Naive thymus-derived CD4-positive, alpha-beta T cell (primary cell): ENCODE data around the gene KRTAP10-5. TPM values are rescaled to one million over a fixed set of nuclear protein-coding genes. Genes with fewer than 3 reads are reported as not detected.
"Not testable (repeated sequence)": the region's sequence is repeated elsewhere in the genome, so short reads cannot be mapped to it uniquely, and the experiment has no call there.

ENCODE experiments used
- ATAC-seq: fragments of 150-1000 bp; cut with Tn5 transposase; 2 replicates; pipeline ENCODE4 v1.10.0; 2021; ENCODE audit warnings: mild to moderate bottlenecking, moderate library complexity
- CTCF ChIA-PET: fragments of 350-600 bp; sonication (Branson Sonifier 250); formaldehyde crosslinking; loops from one replicate; lab custom pipeline; 2021; ENCODE audit warnings: antibody characterized with exemption; lab: Charles Lee
- POLR2A ChIA-PET: fragments of 350-600 bp; sonication (Branson Sonifier 250); formaldehyde crosslinking; loops from one replicate; lab custom pipeline; 2021; ENCODE audit warnings: antibody characterized with exemption, inconsistent platforms; lab: Charles Lee
- DNase-seq, 9 donors: peaks; one replicate each; pipeline versions ENCODE4 v3.0.0 to v3.0.0-alpha.2; 2020 to 2022; ENCODE audit warnings: mixed read lengths in 1 of 9
- H3K27ac ChIP-seq: one replicate; pipeline ENCODE4 v1.7.0; 2013; ENCODE audit warnings: mild to moderate bottlenecking, low read depth, low read length, moderate library complexity
- H3K27me3 ChIP-seq, 2 donors: one replicate each; pipeline ENCODE4 v1.7.0; 2013; ENCODE audit warnings: low read length in 2 of 2, mild to moderate bottlenecking in 2 of 2, moderate library complexity in 2 of 2; ENCODE audit not compliant: control insufficient read depth in 2 of 2, insufficient read depth in 2 of 2
- H3K36me3 ChIP-seq, 3 experiments: 1 replicate in 2 of 3; 2 replicates in 1 of 3; pipeline ENCODE4 v1.7.0; 2013; ENCODE audit warnings: low read length in 3 of 3, mild to moderate bottlenecking in 3 of 3, moderate library complexity in 1 of 3; ENCODE audit not compliant: insufficient read depth in 3 of 3, control insufficient read depth in 2 of 3
- H3K4me1 ChIP-seq, 2 donors: one replicate each; pipeline ENCODE4 v1.7.0; 2013; ENCODE audit warnings: low read length in 2 of 2, mild to moderate bottlenecking in 2 of 2, moderate library complexity in 1 of 2; ENCODE audit not compliant: control insufficient read depth in 2 of 2, insufficient read depth in 2 of 2
- H3K4me3 ChIP-seq: 2 replicates; pipeline ENCODE4 v1.7.0; 2013; ENCODE audit warnings: mild to moderate bottlenecking, low read length
- H3K9me3 ChIP-seq, 3 experiments: 1 replicate in 2 of 3; 2 replicates in 1 of 3; pipeline ENCODE4 v1.7.0; 2013; ENCODE audit warnings: low read length in 3 of 3; ENCODE audit not compliant: control insufficient read depth in 2 of 3
- H3K27ac Mint-ChIP-seq, 9 donors: one replicate each; pipeline ENCODE4 v1.8.0; 2020 to 2022; ENCODE audit warnings: mixed read lengths in 9 of 9, mild to moderate bottlenecking in 8 of 9, moderate library complexity in 5 of 9, inconsistent platforms in 2 of 9
- H3K27me3 Mint-ChIP-seq, 5 donors: one replicate each; pipeline ENCODE4 v1.8.0; 2021 to 2022; ENCODE audit warnings: mixed read lengths in 5 of 5, mild to moderate bottlenecking in 1 of 5
- H3K36me3 Mint-ChIP-seq, 5 donors: one replicate each; pipeline ENCODE4 v1.8.0; 2020 to 2022; ENCODE audit warnings: mixed read lengths in 5 of 5, mild to moderate bottlenecking in 3 of 5, inconsistent platforms in 1 of 5
- H3K4me1 Mint-ChIP-seq, 7 donors: one replicate each; pipeline ENCODE4 v1.8.0; 2020 to 2022; ENCODE audit warnings: mixed read lengths in 7 of 7, mild to moderate bottlenecking in 3 of 7, inconsistent platforms in 1 of 7
- H3K4me3 Mint-ChIP-seq, 10 donors: one replicate each; pipeline ENCODE4 v1.8.0; 2020 to 2022; ENCODE audit warnings: mild to moderate bottlenecking in 10 of 10, mixed read lengths in 10 of 10, moderate library complexity in 6 of 10, inconsistent platforms in 2 of 10
- H3K9me3 Mint-ChIP-seq, 11 donors: one replicate each; pipeline ENCODE4 v1.8.0; 2020 to 2022; ENCODE audit warnings: mixed read lengths in 11 of 11, mild to moderate bottlenecking in 4 of 11, inconsistent platforms in 1 of 11, moderate library complexity in 1 of 11
- intact Hi-C, 2 donors: fragments of 100-400 bp; cut with micrococcal nuclease; formaldehyde crosslinking; loops; one replicate each; pipeline ENCODE4 v1.15.1; 2023
- polyA plus RNA-seq, 2 donors: library from polyadenylated mRNA; unstranded; fragments of 300-500 nt; fragmentation: Illumina TruSeq; gene quantifications; one replicate each; pipeline ENCODE4 v1.2.3, GENCODE V29; 2021
- total RNA-seq, 6 experiments: library from RNA in 5 of 6; stranded (reverse) in 5 of 6; gene quantifications; 1 replicate in 5 of 6; 2 replicates in 1 of 6; pipeline ENCODE4 v1.2.3 and lab custom pipeline; 2021 to 2026

The KRTAP10-5 gene
- total and polyA plus RNA-seq, 7 experiments from 2014 or later = not detected

DNA sequence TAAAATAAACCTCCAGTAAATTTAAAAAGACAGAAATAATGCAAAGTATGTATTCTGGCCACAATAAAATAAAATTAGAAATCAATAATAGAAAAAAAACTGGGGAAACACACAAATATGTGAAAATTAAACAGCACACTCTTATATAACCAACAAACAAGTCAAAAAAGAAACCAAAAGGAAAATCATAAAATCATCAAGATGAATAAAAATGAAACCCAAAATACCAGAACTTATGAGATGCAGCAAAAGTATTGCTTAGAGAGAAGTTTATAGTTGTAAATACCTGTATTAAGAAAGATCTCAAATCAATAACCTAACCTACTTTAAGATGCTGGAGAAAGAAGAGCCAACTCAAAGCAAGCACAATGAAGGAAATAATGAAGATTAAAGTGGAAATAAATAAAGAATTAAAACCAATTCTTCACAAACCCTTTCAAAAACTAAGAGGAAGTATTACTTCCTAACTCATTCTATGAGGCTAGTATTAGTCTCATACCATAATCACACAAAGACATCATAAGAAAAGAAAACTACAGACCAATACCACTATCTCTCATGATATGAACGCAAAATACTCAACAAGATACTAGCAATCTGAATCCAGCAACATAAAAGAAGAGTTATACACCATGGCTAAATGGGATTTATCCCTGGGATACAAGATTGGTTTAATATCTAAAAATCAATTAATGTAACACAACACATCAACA, 15.4 kb downstream of the KRTAP10-5 start:
- H3K4me3 Mint-ChIP-seq = peak overlapping the region in 7 of 10 donors; percentile 3 to 66 (median 47)
- no peak overlapping the region for H3K4me3 ChIP-seq
- H3K36me3 Mint-ChIP-seq = peaks cover 5 to 22% (median 11%) of the 10 kb centered on the region in 5 donors
- CTCF ChIA-PET = no interaction called here
- H3K4me1 ChIP-seq = peaks cover 0 to 10% of the 10 kb centered on the region in 2 donors
- no peaks in the 10 kb centered on the region for H3K9me3 ChIP-seq
- POLR2A ChIA-PET = no interaction called here
- H3K27me3 ChIP-seq = no peaks in the 10 kb centered on the region
- DNase-seq (no peak), ATAC-seq (no peak)
- no peaks in the 10 kb centered on the region for H3K36me3 ChIP-seq
- H3K27me3 Mint-ChIP-seq = peaks cover 0 to 26% (median 0%) of the 10 kb centered on the region in 5 donors
- H3K27ac ChIP-seq = no peak overlapping the region
- peak overlapping the region; percentile 56 to 82 (median 69) for H3K27ac Mint-ChIP-seq
- intact Hi-C loops = no loop called here
- H3K4me1 Mint-ChIP-seq = peaks cover 12 to 16% (median 14%) of the 10 kb centered on the region in 7 donors
- H3K9me3 Mint-ChIP-seq = peaks cover 7 to 40% (median 18%) of the 10 kb centered on the region in 11 donors

GRCh38 chr21:44564099-44564498, 16.3 kb downstream of the KRTAP10-5 start:
- H3K27me3 ChIP-seq = no peaks in the 10 kb centered on the region
- POLR2A ChIA-PET = no interaction called here
- H3K27ac Mint-ChIP-seq = peak overlapping the region in 4 of 9 donors; percentile 56 to 81 (median 60)
- ATAC-seq (no peak), DNase-seq (no peak)
- H3K36me3 Mint-ChIP-seq = peaks cover 5 to 22% (median 11%) of the 10 kb centered on the region in 5 donors
- H3K4me1 ChIP-seq = peaks cover 0 to 10% of the 10 kb centered on the region in 2 donors
- peak overlapping the region in 2 of 10 donors; percentile 30 to 60 for H3K4me3 Mint-ChIP-seq
- H3K4me3 ChIP-seq = no peak overlapping the region
- H3K36me3 ChIP-seq = no peaks in the 10 kb centered on the region
- H3K27ac ChIP-seq = no peak overlapping the region
- intact Hi-C loops = no loop called here
- H3K9me3 ChIP-seq = no peaks in the 10 kb centered on the region
- CTCF ChIA-PET = interaction anchor here (0.6 kb wide), 1 partner anchor 20 kb away, joined by 3 read pairs; no protein-coding TSS in a partner anchor
- peaks cover 12 to 16% (median 14%) of the 10 kb centered on the region in 7 donors for H3K4me1 Mint-ChIP-seq
- peaks cover 7 to 49% (median 19%) of the 10 kb centered on the region in 11 donors for H3K9me3 Mint-ChIP-seq
- peaks cover 0 to 29% (median 0%) of the 10 kb centered on the region in 5 donors for H3K27me3 Mint-ChIP-seq

GRCh38 chr21:44558695-44559094, 21.7 kb downstream of the KRTAP10-5 start, which contains the start of gene KRTAP10-3:
TSS of gene KRTAP10-3 (minus strand) at chr21:44558795. CDS start at chr21:44558715, 80 bp downstream.
- ChIA-PET POLR2A (no interaction called here), CTCF (no interaction called here)
- H3K9me3 Mint-ChIP-seq = peaks cover 10 to 66% (median 24%) of the 10 kb centered on the region in 11 donors
- Histone ChIP-seq H3K36me3 (no peaks in the 10 kb centered on the region), H3K4me3 (no peak within 1 kb of the TSS), H3K27ac (no peak within 1 kb of the TSS), H3K27me3 (no peaks in the 10 kb centered on the region), H3K4me1 (no peaks in the 10 kb centered on the region), H3K9me3 (peaks cover 0 to 6% (median 0%) of the 10 kb centered on the region in 3 experiments)
- H3K4me1 Mint-ChIP-seq = peaks cover 0 to 4% (median 0%) of the 10 kb centered on the region in 7 donors
- no peak within 1 kb of the TSS for H3K4me3 Mint-ChIP-seq
- H3K27ac Mint-ChIP-seq = no peak within 1 kb of the TSS
- DNase-seq (no peak), ATAC-seq (no peak)
- H3K36me3 Mint-ChIP-seq = peaks cover 10 to 18% (median 12%) of the 10 kb centered on the region in 5 donors
- peaks cover 0 to 37% (median 2%) of the 10 kb centered on the region in 5 donors for H3K27me3 Mint-ChIP-seq
- intact Hi-C loops = no loop called here

DNA sequence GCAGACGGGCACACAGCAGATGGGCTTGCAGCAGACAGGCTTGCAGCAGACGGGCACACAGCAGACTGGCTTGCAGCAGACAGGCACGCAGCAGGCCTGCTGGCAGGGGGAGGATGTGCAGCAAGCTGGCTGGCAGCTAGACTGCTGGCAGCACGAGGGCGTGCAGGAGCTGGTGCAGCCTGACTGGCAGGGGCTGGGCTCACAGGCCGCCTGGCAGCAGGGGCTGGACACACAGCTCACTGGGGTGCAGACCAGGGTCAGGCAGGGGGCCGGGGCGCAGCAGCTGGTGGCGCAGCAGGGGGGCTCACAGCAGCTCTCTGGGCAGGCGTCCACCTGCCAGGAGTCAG, 22.1 kb downstream of the KRTAP10-5 start:
- POLR2A ChIA-PET, H3K27ac ChIP-seq, H3K27ac Mint-ChIP-seq, H3K4me1 Mint-ChIP-seq, ATAC-seq, H3K36me3 ChIP-seq, H3K4me3 Mint-ChIP-seq, H3K9me3 ChIP-seq, H3K4me3 ChIP-seq, CTCF ChIA-PET, H3K4me1 ChIP-seq, DNase-seq, intact Hi-C loops, H3K27me3 ChIP-seq: not testable (repeated sequence)
- peaks cover 0 to 37% (median 2%) of the 10 kb centered on the region in 5 donors for H3K27me3 Mint-ChIP-seq
- peaks cover 10 to 21% (median 16%) of the 10 kb centered on the region in 5 donors for H3K36me3 Mint-ChIP-seq
- peaks cover 10 to 69% (median 28%) of the 10 kb centered on the region in 11 donors for H3K9me3 Mint-ChIP-seq

- H3K36me3 Mint-ChIP-seq = peaks cover 9 to 21% (median 21%) of the 10 kb centered on the region in 5 donors
- Histone ChIP-seq H3K4me1 (no peaks in the 10 kb centered on the region), H3K27me3 (no peaks in the 10 kb centered on the region), H3K9me3 (peaks cover 0 to 10% (median 0%) of the 10 kb centered on the region in 3 experiments), H3K4me3 (no peak overlapping the region), H3K36me3 (no peaks in the 10 kb centered on the region), H3K27ac (no peak overlapping the region)
- ChIA-PET POLR2A (no interaction called here), CTCF (interaction anchor here (0.8 kb wide), 1 partner anchor 10 kb away, joined by 3 read pairs; no protein-coding TSS in a partner anchor)
- H3K4me3 Mint-ChIP-seq = no peak overlapping the region
- no peak overlapping the region for H3K27ac Mint-ChIP-seq
- DNase-seq (no peak), ATAC-seq (no peak)
- H3K27me3 Mint-ChIP-seq = peaks cover 0 to 40% (median 2%) of the 10 kb centered on the region in 5 donors
- H3K4me1 Mint-ChIP-seq = peaks cover 0 to 4% (median 0%) of the 10 kb centered on the region in 7 donors
- intact Hi-C loops = no loop called here
- peaks cover 10 to 69% (median 27%) of the 10 kb centered on the region in 11 donors for H3K9me3 Mint-ChIP-seq
Observed at GRCh38 chr21:44557491-44558328, 22.7 kb downstream of the KRTAP10-5 start.

DNA sequence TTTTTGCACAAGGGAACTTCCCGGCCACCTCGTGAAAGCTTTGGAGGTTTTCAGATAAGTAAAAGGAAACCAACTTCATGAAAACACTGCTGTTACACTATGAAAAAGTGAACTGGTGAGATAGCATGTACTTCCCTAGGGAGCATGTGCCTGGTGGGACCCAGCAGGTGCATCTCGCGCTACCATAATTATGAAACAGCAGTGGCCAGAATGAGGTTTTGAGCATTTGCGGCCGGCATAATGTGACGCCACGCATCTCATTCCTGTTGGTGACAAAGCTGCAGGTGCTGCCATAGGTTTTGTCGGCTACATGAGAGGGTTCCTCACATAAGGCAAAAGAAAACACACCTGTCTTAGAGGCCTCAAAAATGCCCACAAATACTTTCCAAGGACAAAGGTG, 23.5 kb downstream of the KRTAP10-5 start:
- Mint-ChIP-seq H3K27me3 (peaks cover 0 to 34% (median 2%) of the 10 kb centered on the region in 5 donors), H3K36me3 (peaks cover 2 to 16% (median 15%) of the 10 kb centered on the region in 5 donors), H3K4me1 (peaks cover 0 to 3% (median 0%) of the 10 kb centered on the region in 7 donors), H3K27ac (no peak overlapping the region), H3K4me3 (no peak overlapping the region), H3K9me3 (peaks cover 5 to 61% (median 22%) of the 10 kb centered on the region in 11 donors)
- Histone ChIP-seq H3K27me3 (no peaks in the 10 kb centered on the region), H3K27ac (no peak overlapping the region), H3K36me3 (no peaks in the 10 kb centered on the region), H3K9me3 (peaks cover 0 to 10% (median 0%) of the 10 kb centered on the region in 3 experiments), H3K4me1 (no peaks in the 10 kb centered on the region), H3K4me3 (no peak overlapping the region)
- ChIA-PET POLR2A (interaction anchor here (0.7 kb wide), 1 partner anchor 244 kb away, joined by 3 read pairs; no protein-coding TSS in a partner anchor), CTCF (no interaction called here)
- ATAC-seq (no peak), DNase-seq (no peak)
- intact Hi-C loops = no loop called here
